Activated B cell treated with CpG ODN at 0.5 μM for 24 hours (primary cell): ENCODE data around the gene CST2. TPM values are rescaled to one million over a fixed set of nuclear protein-coding genes. Genes with fewer than 3 reads are reported as not detected.

Experiments used
- ATAC-seq: fragments of 200-7000 bp; cut with Tn5 transposase; one replicate; pipeline ENCODE4 v1.10.0; 2021; ENCODE audit warnings: low read depth, mild to moderate bottlenecking, moderate library complexity
- CTCF ChIA-PET: fragments of 350-600 bp; sonication (Branson Sonifier 250); formaldehyde crosslinking; loops from one replicate; lab custom pipeline; 2021; ENCODE audit warnings: antibody characterized with exemption; lab: Charles Lee
- POLR2A ChIA-PET: fragments of 350-600 bp; sonication (Branson Sonifier 250); formaldehyde crosslinking; loops from one replicate; lab custom pipeline; 2021; ENCODE audit warnings: antibody characterized with exemption; lab: Charles Lee
- DNase-seq: peaks from one replicate; pipeline ENCODE4 v3.0.0; 2022
- H3K27ac Mint-ChIP-seq: one replicate; pipeline ENCODE4 v1.8.0; 2020; ENCODE audit warnings: mixed read lengths
- H3K27me3 Mint-ChIP-seq: one replicate; pipeline ENCODE4 v1.8.0; 2021; ENCODE audit warnings: mixed read lengths
- H3K36me3 Mint-ChIP-seq: one replicate; pipeline ENCODE4 v1.8.0; 2021; ENCODE audit warnings: low read depth, mixed read lengths
- H3K4me1 Mint-ChIP-seq: one replicate; pipeline ENCODE4 v1.8.0; 2021; ENCODE audit warnings: mixed read lengths
- H3K4me3 Mint-ChIP-seq: one replicate; pipeline ENCODE4 v1.8.0; 2020; ENCODE audit warnings: mild to moderate bottlenecking, mixed read lengths
- H3K9me3 Mint-ChIP-seq: one replicate; pipeline ENCODE4 v1.8.0; 2020; ENCODE audit warnings: mixed read lengths
- CTCF ChIP-seq: fragments of 200-600 bp; IDR thresholded peaks from one replicate; pipeline ENCODE4 v1.8.0; 2022; ENCODE audit warnings: antibody characterized with exemption, mild to moderate bottlenecking
- intact Hi-C: fragments of 100-400 bp; cut with micrococcal nuclease; formaldehyde crosslinking; loops from one replicate; pipeline ENCODE4 v1.15.1; 2024
- total RNA-seq: library from RNA; stranded (reverse); gene quantifications from 2 replicates; pipeline ENCODE4 v1.2.3, GENCODE V29; 2022

The CST2 gene
- total RNA-seq, 1 donor from 2014 or later, result not detected

GRCh38 chr20:23857962-23858595 lies 31.6 kb upstream of the CST2 start:
- ATAC-seq (no peak), DNase-seq (no peak)
- H3K4me3 Mint-ChIP-seq, result no peak overlapping the region
- no peaks in the 10 kb centered on the region for H3K9me3 Mint-ChIP-seq
- H3K27me3 Mint-ChIP-seq, result no peaks in the 10 kb centered on the region
- no peaks in the 10 kb centered on the region for H3K4me1 Mint-ChIP-seq
- ChIA-PET POLR2A (no interaction called here), CTCF (no interaction called here)
- intact Hi-C loops, result no loop called here
- no peak for TF ChIP-seq CTCF
- no peak overlapping the region for H3K27ac Mint-ChIP-seq
- no peaks in the 10 kb centered on the region for H3K36me3 Mint-ChIP-seq

GRCh38 chr20:23856736-23857135 lies 30.2 kb upstream of the CST2 start:
- no peaks in the 10 kb centered on the region for H3K9me3 Mint-ChIP-seq
- no peak for TF ChIP-seq CTCF
- DNase-seq (no peak), ATAC-seq (no peak)
- H3K27ac Mint-ChIP-seq, result no peak overlapping the region
- no peaks in the 10 kb centered on the region for H3K27me3 Mint-ChIP-seq
- no peaks in the 10 kb centered on the region for H3K4me1 Mint-ChIP-seq
- CTCF ChIA-PET, result no interaction called here
- POLR2A ChIA-PET, result no interaction called here
- intact Hi-C loops, result no loop called here
- H3K4me3 Mint-ChIP-seq, result no peak overlapping the region
- H3K36me3 Mint-ChIP-seq, result no peaks in the 10 kb centered on the region

GRCh38 chr20:23856226-23856625 lies 29.7 kb upstream of the CST2 start:
- H3K27ac Mint-ChIP-seq, result no peak overlapping the region
- ATAC-seq (no peak), DNase-seq (no peak)
- no peaks in the 10 kb centered on the region for H3K36me3 Mint-ChIP-seq
- H3K4me1 Mint-ChIP-seq, result no peaks in the 10 kb centered on the region
- POLR2A ChIA-PET, result no interaction called here
- no peaks in the 10 kb centered on the region for H3K9me3 Mint-ChIP-seq
- CTCF ChIA-PET, result no interaction called here
- H3K4me3 Mint-ChIP-seq, result no peak overlapping the region
- no peaks in the 10 kb centered on the region for H3K27me3 Mint-ChIP-seq
- intact Hi-C loops, result no loop called here
- no peak for TF ChIP-seq CTCF

- Mint-ChIP-seq H3K36me3 (no peaks in the 10 kb centered on the region), H3K27me3 (no peaks in the 10 kb centered on the region), H3K4me3 (no peak overlapping the region), H3K27ac (no peak overlapping the region), H3K9me3 (peaks cover 5% of the 10 kb centered on the region), H3K4me1 (no peaks in the 10 kb centered on the region)
- DNase-seq, result no peak
- no peak for TF ChIP-seq CTCF
- ChIA-PET POLR2A (no interaction called here), CTCF (no interaction called here)
- no peak for ATAC-seq
- intact Hi-C loops, result no loop called here
These were observed 15.2 kb upstream of the CST2 start for GRCh38 chr20:23841693-23842092.

GRCh38 chr20:23835716-23836115 lies 9.2 kb upstream of the CST2 start:
- ATAC-seq (no peak), DNase-seq (no peak)
- Mint-ChIP-seq H3K27me3 (no peaks in the 10 kb centered on the region), H3K9me3 (peaks cover 5% of the 10 kb centered on the region), H3K27ac (no peak overlapping the region), H3K4me1 (no peaks in the 10 kb centered on the region), H3K4me3 (no peak overlapping the region), H3K36me3 (no peaks in the 10 kb centered on the region)
- ChIA-PET CTCF (no interaction called here), POLR2A (no interaction called here)
- TF ChIP-seq CTCF, result no peak
- intact Hi-C loops, result no loop called here
